GM23248 (cell line): ENCODE measurements around the gene PRKCA.

ENCODE experiments used
- EZH2 ChIP-seq: fragments of 200-600 bp; sonication (generic); IDR thresholded peaks from 2 replicates; pipeline ENCODE4 v1.6.1; 2018; ENCODE audit warnings: antibody characterized with exemption, mild to moderate bottlenecking; ENCODE audit not compliant: insufficient read depth, poor library complexity, severe bottlenecking
- EZH2phosphoT487 ChIP-seq: fragments of 200-600 bp; sonication (generic); IDR thresholded peaks from 2 replicates; pipeline ENCODE4 v1.6.1; 2018; ENCODE audit warnings: antibody characterized with exemption, moderate library complexity, mild to moderate bottlenecking, low read depth; ENCODE audit not compliant: insufficient read depth

- TF ChIP-seq EZH2 (no peak), EZH2phosphoT487 (no peak)
These were observed 467.5 kb downstream of the PRKCA start for GRCh38 chr17:66769911-66770310.
